Liver (tissue), 9 donors: ENCODE results near the gene MED22. TPM values are rescaled to one million over a fixed set of nuclear protein-coding genes. Genes with fewer than 3 reads are reported as not detected.

Experiments used
- DNase-seq: peaks from one replicate; pipeline ENCODE4 v3.0.0-alpha.2; 2017; ENCODE audit warnings: low spot score
- H3K27ac ChIP-seq, 2 donors: one replicate each; pipeline ENCODE4 v1.7.0; 2013; ENCODE audit warnings: inconsistent platforms in 2 of 2, low read length in 2 of 2, control low read depth in 1 of 2, low read depth in 1 of 2, mild to moderate bottlenecking in 1 of 2
- H3K27me3 ChIP-seq, 4 donors: one replicate each; pipeline versions ENCODE4 v1.6.1 to v1.7.0; 2013; ENCODE audit warnings: low read length in 3 of 4, inconsistent platforms in 1 of 4, mild to moderate bottlenecking in 1 of 4, moderate library complexity in 1 of 4; ENCODE audit not compliant: control insufficient read depth in 4 of 4, insufficient read depth in 4 of 4
- H3K36me3 ChIP-seq, 4 donors: one replicate each; pipeline versions ENCODE4 v1.6.1 to v1.7.0; 2013; ENCODE audit warnings: low read length in 3 of 4, mild to moderate bottlenecking in 3 of 4, low read depth in 1 of 4, moderate library complexity in 1 of 4; ENCODE audit not compliant: control insufficient read depth in 4 of 4, insufficient read depth in 3 of 4
- H3K4me1 ChIP-seq, 4 donors: one replicate each; pipeline versions ENCODE4 v1.6.1 to v1.7.0; 2013; ENCODE audit warnings: low read length in 3 of 4, mild to moderate bottlenecking in 3 of 4, moderate library complexity in 1 of 4; ENCODE audit not compliant: control insufficient read depth in 4 of 4, insufficient read depth in 4 of 4
- H3K4me3 ChIP-seq, 3 donors: one replicate each; pipeline versions ENCODE4 v1.6.1 to v1.7.0; 2013; ENCODE audit warnings: low read length in 3 of 3, control low read depth in 1 of 3, low read depth in 1 of 3, mild to moderate bottlenecking in 1 of 3
- H3K9ac ChIP-seq, 2 donors: one replicate each; pipeline ENCODE4 v1.7.0; 2013; ENCODE audit warnings: low read length in 2 of 2, mild to moderate bottlenecking in 2 of 2, moderate library complexity in 2 of 2, control low read depth in 1 of 2, low read depth in 1 of 2
- H3K9me3 ChIP-seq, 4 donors: one replicate each; pipeline versions ENCODE4 v1.6.1 to v1.7.0; 2013; ENCODE audit warnings: low read length in 3 of 4; ENCODE audit not compliant: control insufficient read depth in 4 of 4
- CTCF ChIP-seq: fragments of 150-350 bp; IDR thresholded peaks from 2 replicates; pipeline ENCODE4 v1.5.1; 2017; ENCODE audit warnings: improper control_type of control experiment, low read depth, low read length; ENCODE audit not compliant: missing input control
- GABPA ChIP-seq, 2 donors: IDR thresholded peaks in 1 of 2; conservative IDR thresholded peaks in 1 of 2; 2 replicates each; pipeline ENCODE4 v1.6.1; 2016; ENCODE audit warnings: antibody characterized with exemption in 2 of 2, mild to moderate bottlenecking in 1 of 2, moderate library complexity in 1 of 2
- MAX ChIP-seq: IDR thresholded peaks from 2 replicates; pipeline ENCODE4 v1.6.1; 2016; ENCODE audit warnings: antibody characterized with exemption
- NR2F2 ChIP-seq: IDR thresholded peaks from 2 replicates; pipeline ENCODE4 v1.6.1; 2016; ENCODE audit warnings: antibody characterized with exemption
- RAD21 ChIP-seq, 2 donors: IDR thresholded peaks; 2 replicates each; pipeline ENCODE4 v1.6.1; 2016; ENCODE audit warnings: antibody characterized with exemption in 2 of 2, mild to moderate bottlenecking in 2 of 2
- REST ChIP-seq: IDR thresholded peaks from 2 replicates; pipeline ENCODE4 v1.6.1; 2016; ENCODE audit warnings: antibody characterized with exemption, mild to moderate bottlenecking
- SP1 ChIP-seq: IDR thresholded peaks from 2 replicates; pipeline ENCODE4 v1.6.1; 2018; ENCODE audit warnings: antibody characterized with exemption, mild to moderate bottlenecking
- TAF1 ChIP-seq: conservative IDR thresholded peaks from 2 replicates; pipeline ENCODE4 v1.6.1; 2016; ENCODE audit warnings: antibody characterized with exemption, mild to moderate bottlenecking
- YY1 ChIP-seq: IDR thresholded peaks from 2 replicates; pipeline ENCODE4 v1.6.1; 2016; ENCODE audit warnings: antibody characterized with exemption, mild to moderate bottlenecking
- ZBTB33 ChIP-seq: IDR thresholded peaks from 2 replicates; pipeline ENCODE4 v1.6.1; 2016; ENCODE audit warnings: antibody characterized with exemption
- WGBS: extraction: QIAGEN DNeasy Blood & Tissue Kit; methylation state at CpG from one replicate; pipeline ENCODE4 v1.1.7; 2013; 5-methylcytosine and 5-hydroxymethylcytosine counted together
- polyA plus RNA-seq, 2 donors: library from polyadenylated mRNA; stranded (reverse) in 1 of 2; unstranded in 1 of 2; fragments of 200-250 nt in 1 of 2; fragments of >200 nt in 1 of 2; fragmentation: Nextera tagmentation in 1 of 2; extraction: Ambion mirVana in 1 of 2; gene quantifications; one replicate each; pipeline versions ENCODE4 v1.2.1 to v1.2.3, GENCODE V29; 2013 to 2015
- total RNA-seq, 2 donors: library from RNA; depleted of rRNA; stranded (reverse); fragments of >200 nt; gene quantifications; one replicate each; pipeline ENCODE4 v1.2.3, GENCODE V29; 2014
- donor health status: healthy.
- donor health status: healthy.
- donor health status: healthy.
- donor health status: healthy.
- donor health status: healthy.

MED22 gene
- total and polyA plus RNA-seq, 4 donors: 3.1 to 10.3 (median 9.9) TPM

GRCh38 chr9:133397370-133397769 is 49.4 kb upstream of the MED22 start:
- H3K27ac ChIP-seq: no peak overlapping the region
- DNase-seq: no peak
- H3K9me3 ChIP-seq: no peaks in the 10 kb centered on the region
- H3K9ac ChIP-seq: no peak overlapping the region
- H3K4me1 ChIP-seq: no peaks in the 10 kb centered on the region
- H3K36me3 ChIP-seq: no peaks in the 10 kb centered on the region
- no peak for TF ChIP-seq NR2F2
- no peak for TF ChIP-seq GABPA (IDR thresholded peaks at IDR 0.05 in 1 of 2, conservative IDR thresholded peaks at IDR 0.05 in 1 of 2)
- no peak for TF ChIP-seq YY1
- no peak for TF ChIP-seq ZBTB33
- TF ChIP-seq RAD21 (IDR thresholded peaks at IDR 0.05): no peak
- no peak for TF ChIP-seq REST
- no peak for TF ChIP-seq TAF1
- no peak for TF ChIP-seq SP1
- WGBS: 79% methylated on average over 6 of the region's 6 CpGs
- peaks cover 0 to 7% (median 0%) of the 10 kb centered on the region in 4 donors for H3K27me3 ChIP-seq
- H3K4me3 ChIP-seq: no peak overlapping the region

- TF ChIP-seq MAX: no peak
- TF ChIP-seq RAD21 (IDR thresholded peaks at IDR 0.05): peak in 1 of 2 donors; percentile 17
- DNase-seq: no peak
Observed at GRCh38 chr9:133396952-133397351, 49.0 kb upstream of the MED22 start.

GRCh38 chr9:133394687-133395271 is 46.8 kb upstream of the MED22 start:
- TF ChIP-seq NR2F2 (no peak), RAD21 (IDR thresholded peaks at IDR 0.05) (no peak), CTCF (no peak)
- no peaks in the 10 kb centered on the region for H3K36me3 ChIP-seq
- no peak overlapping the region for H3K27ac ChIP-seq
- H3K9ac ChIP-seq: no peak overlapping the region
- no peaks in the 10 kb centered on the region for H3K4me1 ChIP-seq
- no peak for DNase-seq
- 32% methylated on average over 8 of the region's 8 CpGs for WGBS
- H3K27me3 ChIP-seq: peaks cover 0 to 7% (median 0%) of the 10 kb centered on the region in 4 donors
- H3K9me3 ChIP-seq: no peaks in the 10 kb centered on the region
- no peak overlapping the region for H3K4me3 ChIP-seq

More at GRCh38 chr9:133396952-133397351, 49.0 kb upstream of the MED22 start:
- Histone ChIP-seq H3K27ac (no peak overlapping the region), H3K9me3 (no peaks in the 10 kb centered on the region), H3K4me3 (no peak overlapping the region), H3K4me1 (no peaks in the 10 kb centered on the region), H3K27me3 (peaks cover 0 to 7% (median 0%) of the 10 kb centered on the region in 4 donors), H3K9ac (no peak overlapping the region), H3K36me3 (no peaks in the 10 kb centered on the region)
- 33% methylated on average over 14 of the region's 14 CpGs for WGBS
